ENCODE measurements around the gene CYP1A2.

The CYP1A2 gene

GRCh38 chr15:74773329-74773728, 24.7 kb downstream of the CYP1A2 start:
- H4K91ac ChIP-seq (ENCODE audit: low read depth, low read length), result no peak overlapping the region
- peaks cover 8 to 10% of the 10 kb centered on the region in 2 experiments for H3K4me1 ChIP-seq (ENCODE audit: control insufficient read depth in 1 of 2, insufficient read depth in 2 of 2, low read length in 2 of 2)
- H2BK5ac ChIP-seq (ENCODE audit: low read depth, low read length, poor library complexity), result no peak overlapping the region

DNA sequence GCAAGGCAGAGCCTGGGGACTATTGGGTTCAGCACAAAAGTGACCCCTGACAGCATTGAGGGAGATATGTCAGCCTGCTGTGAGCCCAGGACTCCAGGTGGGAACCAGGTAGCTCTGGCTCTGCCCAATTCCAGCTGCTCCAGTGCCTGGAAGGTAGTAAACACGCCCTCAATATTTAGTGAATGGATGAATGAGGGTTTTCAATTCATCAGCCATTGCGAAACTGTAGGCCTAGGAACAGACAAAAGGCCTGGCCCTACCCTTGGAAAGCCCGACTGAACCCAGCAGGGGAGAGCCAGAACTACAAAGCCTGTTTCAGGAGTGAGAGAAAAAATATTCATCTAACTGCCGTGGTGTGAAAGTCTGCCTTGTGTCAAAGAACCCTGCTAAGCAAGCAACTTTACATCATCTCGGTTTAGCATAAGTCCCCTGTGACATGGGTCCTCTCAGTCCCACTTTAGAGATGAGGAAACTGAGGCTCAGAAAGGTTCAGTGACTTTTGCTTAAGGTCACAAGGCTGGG, 25.1 kb downstream of the CYP1A2 start:
- Histone ChIP-seq H3K9me3 (ENCODE audit: insufficient read depth, low read depth, low read length) (no peaks in the 10 kb centered on the region), H2BK120ac (ENCODE audit: insufficient read depth, low read length, poor library complexity) (no peak overlapping the region), H3K27ac (ENCODE audit: low read depth, low read length) (no peak overlapping the region), H3K9ac (ENCODE audit: low read length) (no peak overlapping the region), H3K27me3 (ENCODE audit: insufficient read depth, low read length) (no peaks in the 10 kb centered on the region), H3K4me2 (ENCODE audit: low read length) (no peak overlapping the region), H2BK5ac (ENCODE audit: low read depth, low read length, poor library complexity) (no peak overlapping the region), H3K14ac (ENCODE audit: low read length) (no peak overlapping the region), H3K18ac (ENCODE audit: low read length) (no peak overlapping the region), H4K91ac (ENCODE audit: low read depth, low read length) (no peak overlapping the region), H4K12ac (ENCODE audit: low read depth, low read length) (no peak overlapping the region), H2AFZ (ENCODE audit: insufficient read depth, low read length, poor library complexity) (no peak overlapping the region), H3K23ac (ENCODE audit: low read length) (no peak overlapping the region), H3K4ac (ENCODE audit: low read depth, low read length) (no peak overlapping the region), H3K36me3 (ENCODE audit: control insufficient read depth in 1 of 2, insufficient read depth in 2 of 2, low read length in 2 of 2) (no peaks in the 10 kb centered on the region), H3K79me2 (ENCODE audit: control insufficient read depth, insufficient read depth, low read length, poor library complexity) (no peaks in the 10 kb centered on the region), H3K79me1 (ENCODE audit: low read length) (no peaks in the 10 kb centered on the region), H3K4me3 (ENCODE audit: low read depth, low read length) (no peak overlapping the region), H3K4me1 (ENCODE audit: control insufficient read depth in 1 of 2, insufficient read depth in 2 of 2, low read length in 2 of 2) (peaks cover 8 to 10% of the 10 kb centered on the region in 2 experiments), H4K8ac (ENCODE audit: low read depth, low read length) (no peak overlapping the region), H2BK12ac (ENCODE audit: low read length) (no peak overlapping the region), H2AK5ac (ENCODE audit: low read length) (no peak overlapping the region)
- no CpG with 5 or more reads among the region's 5 CpGs for whole genome bisulfite sequencing (ENCODE audit: extremely low coverage, insufficient coverage, insufficient read length)
- DNase-seq, result no peak

More at GRCh38 chr15:74773329-74773728, 24.7 kb downstream of the CYP1A2 start:
- Histone ChIP-seq H2BK120ac (ENCODE audit: insufficient read depth, low read length, poor library complexity) (no peak overlapping the region), H3K36me3 (ENCODE audit: control insufficient read depth in 1 of 2, insufficient read depth in 2 of 2, low read length in 2 of 2) (no peaks in the 10 kb centered on the region), H3K79me1 (ENCODE audit: low read length) (no peaks in the 10 kb centered on the region), H3K27me3 (ENCODE audit: insufficient read depth, low read length) (no peaks in the 10 kb centered on the region), H4K12ac (ENCODE audit: low read depth, low read length) (no peak overlapping the region), H2AFZ (ENCODE audit: insufficient read depth, low read length, poor library complexity) (no peak overlapping the region), H3K18ac (ENCODE audit: low read length) (no peak overlapping the region), H3K79me2 (ENCODE audit: control insufficient read depth, insufficient read depth, low read length, poor library complexity) (no peaks in the 10 kb centered on the region), H3K4me2 (ENCODE audit: low read length) (no peak overlapping the region), H3K9me3 (ENCODE audit: insufficient read depth, low read depth, low read length) (no peaks in the 10 kb centered on the region), H2AK5ac (ENCODE audit: low read length) (no peak overlapping the region), H3K4ac (ENCODE audit: low read depth, low read length) (no peak overlapping the region), H3K9ac (ENCODE audit: low read length) (no peak overlapping the region), H3K27ac (ENCODE audit: low read depth, low read length) (no peak overlapping the region), H4K8ac (ENCODE audit: low read depth, low read length) (no peak overlapping the region), H3K4me3 (ENCODE audit: low read depth, low read length) (no peak overlapping the region), H3K23ac (ENCODE audit: low read length) (no peak overlapping the region), H3K14ac (ENCODE audit: low read length) (no peak overlapping the region), H2BK12ac (ENCODE audit: low read length) (no peak overlapping the region)
- DNase-seq, result no peak
- WGBS (ENCODE audit: extremely low coverage, insufficient coverage, insufficient read length), result no CpG with 5 or more reads among the region's 5 CpGs

DNA sequence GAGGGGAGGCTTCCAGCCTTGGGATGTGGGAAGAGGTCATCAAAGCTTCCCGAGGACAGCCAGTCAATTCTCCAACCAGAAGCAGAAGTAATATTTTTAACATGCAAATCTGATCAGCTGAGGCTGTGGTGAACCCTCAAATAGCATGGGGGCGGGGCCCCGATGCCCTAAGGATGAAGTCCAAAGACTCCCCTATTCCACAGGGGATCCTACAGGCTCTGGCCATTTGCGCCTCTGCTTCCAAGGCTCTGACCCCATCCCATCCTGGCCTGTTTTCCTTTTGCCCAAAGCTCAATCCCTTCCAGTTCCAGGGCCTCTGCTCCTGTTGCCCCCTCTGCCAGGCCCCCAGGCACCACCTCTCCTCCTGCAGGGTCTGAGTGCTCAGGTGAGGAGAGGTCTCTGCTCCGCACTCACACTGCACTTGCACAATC, 26.5 kb downstream of the CYP1A2 start:
- WGBS (ENCODE audit: extremely low coverage, insufficient coverage, insufficient read length), result no CpG with 5 or more reads among the region's 5 CpGs

GRCh38 chr15:74775894-74776293, 27.2 kb downstream of the CYP1A2 start:
- Histone ChIP-seq H4K91ac (ENCODE audit: low read depth, low read length) (no peak overlapping the region), H3K18ac (ENCODE audit: low read length) (no peak overlapping the region), H2BK5ac (ENCODE audit: low read depth, low read length, poor library complexity) (no peak overlapping the region), H3K14ac (ENCODE audit: low read length) (no peak overlapping the region), H3K4ac (ENCODE audit: low read depth, low read length) (no peak overlapping the region), H2AK5ac (ENCODE audit: low read length) (no peak overlapping the region), H3K79me2 (ENCODE audit: control insufficient read depth, insufficient read depth, low read length, poor library complexity) (no peaks in the 10 kb centered on the region), H3K27ac (ENCODE audit: low read depth, low read length) (no peak overlapping the region), H3K27me3 (ENCODE audit: insufficient read depth, low read length) (no peaks in the 10 kb centered on the region), H3K23ac (ENCODE audit: low read length) (no peak overlapping the region), H3K4me3 (ENCODE audit: low read depth, low read length) (no peak overlapping the region), H4K12ac (ENCODE audit: low read depth, low read length) (no peak overlapping the region), H2AFZ (ENCODE audit: insufficient read depth, low read length, poor library complexity) (no peak overlapping the region), H2BK12ac (ENCODE audit: low read length) (no peak overlapping the region), H3K79me1 (ENCODE audit: low read length) (no peaks in the 10 kb centered on the region), H3K4me2 (ENCODE audit: low read length) (no peak overlapping the region), H2BK120ac (ENCODE audit: insufficient read depth, low read length, poor library complexity) (no peak overlapping the region), H3K4me1 (ENCODE audit: control insufficient read depth in 1 of 2, insufficient read depth in 2 of 2, low read length in 2 of 2) (peaks cover 8 to 14% of the 10 kb centered on the region in 2 experiments), H3K9me3 (ENCODE audit: insufficient read depth, low read depth, low read length) (no peaks in the 10 kb centered on the region), H3K36me3 (ENCODE audit: control insufficient read depth in 1 of 2, insufficient read depth in 2 of 2, low read length in 2 of 2) (no peaks in the 10 kb centered on the region), H4K8ac (ENCODE audit: low read depth, low read length) (no peak overlapping the region), H3K9ac (ENCODE audit: low read length) (no peak overlapping the region)
- no CpG with 5 or more reads among the region's 4 CpGs for WGBS (ENCODE audit: extremely low coverage, insufficient coverage, insufficient read length)
- no peak for DNase-seq

More for the DNA sequence above, 26.5 kb downstream of the CYP1A2 start:
- Histone ChIP-seq H4K12ac (ENCODE audit: low read depth, low read length) (no peak overlapping the region), H2BK5ac (ENCODE audit: low read depth, low read length, poor library complexity) (no peak overlapping the region), H3K36me3 (ENCODE audit: control insufficient read depth in 1 of 2, insufficient read depth in 2 of 2, low read length in 2 of 2) (no peaks in the 10 kb centered on the region), H3K4me3 (ENCODE audit: low read depth, low read length) (no peak overlapping the region), H3K4me2 (ENCODE audit: low read length) (no peak overlapping the region), H3K4ac (ENCODE audit: low read depth, low read length) (no peak overlapping the region), H2AFZ (ENCODE audit: insufficient read depth, low read length, poor library complexity) (no peak overlapping the region), H3K79me2 (ENCODE audit: control insufficient read depth, insufficient read depth, low read length, poor library complexity) (no peaks in the 10 kb centered on the region), H3K14ac (ENCODE audit: low read length) (no peak overlapping the region), H3K23ac (ENCODE audit: low read length) (no peak overlapping the region), H4K91ac (ENCODE audit: low read depth, low read length) (no peak overlapping the region), H3K9me3 (ENCODE audit: insufficient read depth, low read depth, low read length) (no peaks in the 10 kb centered on the region), H4K8ac (ENCODE audit: low read depth, low read length) (no peak overlapping the region), H3K27ac (ENCODE audit: low read depth, low read length) (no peak overlapping the region), H3K4me1 (ENCODE audit: control insufficient read depth in 1 of 2, insufficient read depth in 2 of 2, low read length in 2 of 2) (peaks cover 8 to 11% of the 10 kb centered on the region in 2 experiments), H2AK5ac (ENCODE audit: low read length) (no peak overlapping the region), H3K79me1 (ENCODE audit: low read length) (no peaks in the 10 kb centered on the region), H3K27me3 (ENCODE audit: insufficient read depth, low read length) (no peaks in the 10 kb centered on the region), H2BK12ac (ENCODE audit: low read length) (no peak overlapping the region), H3K18ac (ENCODE audit: low read length) (no peak overlapping the region), H2BK120ac (ENCODE audit: insufficient read depth, low read length, poor library complexity) (no peak overlapping the region), H3K9ac (ENCODE audit: low read length) (no peak overlapping the region)
- DNase-seq, result no peak

Measured in trophoblast cell (in vitro differentiated cells and primary cell).